Heart left ventricle (tissue), 16 donors: ENCODE data around the gene ZNF648. TPM values are rescaled to one million over a fixed set of nuclear protein-coding genes. Genes with fewer than 3 reads are reported as not detected.
A peak's percentile ranks its signal among the peaks of the same experiment; 100 is the strongest.

Source experiments
- ATAC-seq, 4 donors: fragments of 200-7000 bp; cut with Tn5 transposase; one replicate each; pipeline ENCODE4 v1.9.1; 2020 to 2022; ENCODE audit warnings: moderate library complexity in 4 of 4, mild to moderate bottlenecking in 3 of 4, moderate number of reproducible peaks in 1 of 4
- DNase-seq, 5 donors: peaks; one replicate each; pipeline ENCODE4 v3.0.0-alpha.2; 2020
- H3K27ac ChIP-seq, 12 donors: fragments of 200-600 bp; sonication (generic) in 4 of 12; one replicate each; pipeline versions ENCODE4 v1.5.0 to v1.8.0; 2016 to 2022; ENCODE audit warnings: mild to moderate bottlenecking in 2 of 12
- H3K27me3 ChIP-seq, 9 donors: fragments of 200-600 bp; sonication (generic) in 2 of 9; one replicate each; pipeline versions ENCODE4 v1.5.1 to v1.8.0; 2016 to 2022; ENCODE audit warnings: mild to moderate bottlenecking in 3 of 9
- H3K36me3 ChIP-seq, 9 donors: fragments of 200-600 bp; sonication (generic) in 2 of 9; one replicate each; pipeline versions ENCODE4 v1.5.0 to v1.8.0; 2018 to 2022; ENCODE audit warnings: mild to moderate bottlenecking in 2 of 9
- H3K4me1 ChIP-seq, 12 donors: fragments of 200-600 bp; sonication (generic) in 4 of 12; one replicate each; pipeline versions ENCODE4 v1.5.0 to v1.8.0; 2016 to 2022; ENCODE audit warnings: mild to moderate bottlenecking in 3 of 12
- H3K4me3 ChIP-seq, 12 donors: fragments of 200-600 bp; sonication (generic) in 4 of 12; one replicate each; pipeline versions ENCODE4 v1.5.0 to v1.8.0; 2017 to 2022; ENCODE audit warnings: mild to moderate bottlenecking in 9 of 12, moderate library complexity in 4 of 12
- H3K9me3 ChIP-seq, 12 donors: fragments of 200-600 bp; sonication (generic) in 4 of 12; one replicate each; pipeline versions ENCODE4 v1.5.0 to v1.8.0; 2016 to 2022; ENCODE audit warnings: mild to moderate bottlenecking in 1 of 12
- POLR2A ChIP-seq, 2 donors: fragments of 450-650 bp; IDR thresholded peaks; one replicate each; pipeline ENCODE4 v1.6.1; 2017; ENCODE audit warnings: antibody characterized with exemption in 2 of 2, mild to moderate bottlenecking in 2 of 2, moderate library complexity in 2 of 2
- WGBS, 4 donors: extraction: QIAGEN DNeasy Blood & Tissue Kit in 2 of 4; methylation state at CpG; one replicate each; pipeline versions ENCODE4 v1.1.5 to v1.1.7; 2013 to 2018; 5-methylcytosine and 5-hydroxymethylcytosine counted together
- intact Hi-C, 10 donors: fragments of 100-400 bp; cut with DNase I; formaldehyde crosslinking; loops; one replicate each; pipeline versions ENCODE4 v1.11.1 to v1.14.2; 2022
- polyA plus RNA-seq, 2 donors: library from polyadenylated mRNA; stranded (reverse); fragments of 200-250 nt; gene quantifications; one replicate each; pipeline ENCODE4 v1.2.3, GENCODE V29; 2013
- total RNA-seq, 9 donors: library from RNA; depleted of rRNA in 2 of 9; stranded (reverse); fragments of >200 nt in 2 of 9; fragmentation: NEBNext Ultra II Directional in 3 of 9; extraction: Animal tissue kit (Norgen Biotek cat#: 25700) in 3 of 9; gene quantifications; one replicate each; pipeline versions ENCODE4 v1.1.0 to v1.2.4, GENCODE V29; 2016 to 2023
- TF ChIP-seq, protein P1 (sequence below), 12 donors: fragments of 200-600 bp; sonication (generic) in 4 of 12; IDR thresholded peaks; one replicate each; pipeline versions ENCODE4 v1.5.0 to v1.8.0; 2018 to 2022; ENCODE audit warnings: antibody characterized with exemption in 12 of 12, mild to moderate bottlenecking in 5 of 12
- donor health status: ischemic (EF 13 %, LVEDD 7.1; RV severe dilation, severe dysfunction).
- donor health status: healthy with polysubstance abuse.
- donor health status: DM: no; HTN: yes; CAD: no.
- donor health status: DM: no; HTN: no; CAD: no.
- donor health status: ischemic (EF 25% LVEDD 6.9; RV normal size, moderate dysfunction).
- donor health status: ischemic (EF 25% LVEDD 5.7; RV mildly dilated, moderate dysfunction).
- donor health status: healthy.
- donor health status: DM: yes; HTN: yes; CAD: no.
- donor health status: ischemic (EF 35%, LVEDD 5.7; RV mildly dilated, moderate dysfunction).
- donor health status: nonischemic (EF 11% LVEDD 7.7; RV severe dilation, severe dysfunction).
- donor health status: DM: yes; HTN: yes; CAD: no.
- donor health status: PGD.
- donor health status: ischemic (EF 29% LVEDD 5.4; RV normal size, mild dysfunction).
- donor health status: nonischemic (EF 23%, LVEDD 6.1; RV moderate dilation, normal function).

The ZNF648 gene
- total and polyA plus RNA-seq, 11 donors: not detected

DNA sequence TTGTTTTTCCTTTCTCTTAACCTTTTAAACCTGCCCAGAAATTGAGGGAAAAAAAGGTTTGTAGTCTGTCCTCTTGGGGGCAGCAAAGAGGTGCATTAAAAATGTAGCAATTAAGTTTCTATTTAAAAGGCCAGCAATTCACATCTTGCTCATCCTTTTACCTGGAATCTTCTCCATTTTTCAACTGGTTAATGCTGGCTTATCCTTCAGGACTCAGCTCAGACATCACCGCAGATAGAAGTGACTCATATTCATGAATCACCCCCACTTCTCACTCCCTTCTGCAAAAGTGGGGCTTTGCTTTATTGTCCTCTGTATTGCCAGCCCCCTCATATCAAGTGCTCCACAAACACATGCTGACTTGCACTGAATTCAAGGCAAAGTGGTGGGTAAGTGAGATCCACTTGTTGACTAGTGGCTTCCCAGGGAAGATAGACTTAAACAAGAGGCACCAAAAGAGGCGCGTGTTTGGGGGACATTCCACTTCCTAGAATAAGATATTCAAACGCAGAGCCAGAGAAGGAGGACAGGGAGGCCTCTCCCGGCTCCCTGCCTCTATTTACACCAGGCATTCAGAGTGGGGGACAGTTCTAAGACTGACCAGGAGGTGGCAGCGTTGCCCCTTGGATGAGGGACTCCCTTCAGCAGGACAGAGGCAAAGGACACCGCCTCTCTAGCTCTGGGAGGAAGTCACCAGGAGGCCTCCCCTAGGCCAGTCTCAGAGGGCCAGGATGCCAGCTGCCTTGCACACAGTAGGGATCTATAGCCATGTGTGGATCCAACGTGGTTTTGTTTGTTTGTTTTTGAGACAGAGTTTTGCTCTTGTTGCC lies 23.2 kb upstream of the ZNF648 start:
- TF ChIP-seq POLR2A (IDR thresholded peaks at IDR 0.05): no peak
- TF ChIP-seq, protein P1, sequence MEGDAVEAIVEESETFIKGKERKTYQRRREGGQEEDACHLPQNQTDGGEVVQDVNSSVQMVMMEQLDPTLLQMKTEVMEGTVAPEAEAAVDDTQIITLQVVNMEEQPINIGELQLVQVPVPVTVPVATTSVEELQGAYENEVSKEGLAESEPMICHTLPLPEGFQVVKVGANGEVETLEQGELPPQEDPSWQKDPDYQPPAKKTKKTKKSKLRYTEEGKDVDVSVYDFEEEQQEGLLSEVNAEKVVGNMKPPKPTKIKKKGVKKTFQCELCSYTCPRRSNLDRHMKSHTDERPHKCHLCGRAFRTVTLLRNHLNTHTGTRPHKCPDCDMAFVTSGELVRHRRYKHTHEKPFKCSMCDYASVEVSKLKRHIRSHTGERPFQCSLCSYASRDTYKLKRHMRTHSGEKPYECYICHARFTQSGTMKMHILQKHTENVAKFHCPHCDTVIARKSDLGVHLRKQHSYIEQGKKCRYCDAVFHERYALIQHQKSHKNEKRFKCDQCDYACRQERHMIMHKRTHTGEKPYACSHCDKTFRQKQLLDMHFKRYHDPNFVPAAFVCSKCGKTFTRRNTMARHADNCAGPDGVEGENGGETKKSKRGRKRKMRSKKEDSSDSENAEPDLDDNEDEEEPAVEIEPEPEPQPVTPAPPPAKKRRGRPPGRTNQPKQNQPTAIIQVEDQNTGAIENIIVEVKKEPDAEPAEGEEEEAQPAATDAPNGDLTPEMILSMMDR (IDR thresholded peaks at IDR 0.05): peak; percentile 77 to 89 (median 81)
- 7 to 13% (median 11%) methylated on average over 8 of the region's 8 CpGs for WGBS, 4 donors
- intact Hi-C loops: loop anchor here (1.0 to 10.0 kb wide), 16 partner anchors 53 to 703 kb away; partner anchors contain the start of genes NPL (in 4 of the 10), RGS16 (in 1 of the 10) and RNASEL (in 1 of the 10)
- Histone ChIP-seq H3K4me3 (no peak overlapping the region), H3K27me3 (no peaks in the 10 kb centered on the region), H3K4me1 (peaks cover 0 to 14% (median 1%) of the 10 kb centered on the region in 12 donors), H3K9me3 (no peaks in the 10 kb centered on the region), H3K27ac (no peak overlapping the region), H3K36me3 (no peaks in the 10 kb centered on the region)
- DNase-seq: peak; percentile 81 to 87 (median 82)
- peak; percentile 83 to 97 (median 94) for ATAC-seq

GRCh38 chr1:182083851-182084486 lies 22.5 kb upstream of the ZNF648 start:
- no peak overlapping the region for H3K4me3 ChIP-seq
- intact Hi-C loops: loop anchor here (1.0 to 10.0 kb wide), 12 partner anchors 59 to 703 kb away; partner anchors contain the start of genes NPL (in 4 of the 10), RGS16 (in 1 of the 10) and RNASEL (in 1 of the 10)
- 78 to 85% (median 81%) methylated on average over 3 of the region's 3 CpGs for WGBS, 4 donors
- H3K27ac ChIP-seq: no peak overlapping the region
- DNase-seq (no peak), ATAC-seq (no peak)
- no peaks in the 10 kb centered on the region for H3K36me3 ChIP-seq
- TF ChIP-seq, protein P1 (IDR thresholded peaks at IDR 0.05): no peak
- no peak for TF ChIP-seq POLR2A (IDR thresholded peaks at IDR 0.05)
- no peaks in the 10 kb centered on the region for H3K9me3 ChIP-seq
- no peaks in the 10 kb centered on the region for H3K27me3 ChIP-seq
- peaks cover 0 to 14% (median 1%) of the 10 kb centered on the region in 12 donors for H3K4me1 ChIP-seq

DNA sequence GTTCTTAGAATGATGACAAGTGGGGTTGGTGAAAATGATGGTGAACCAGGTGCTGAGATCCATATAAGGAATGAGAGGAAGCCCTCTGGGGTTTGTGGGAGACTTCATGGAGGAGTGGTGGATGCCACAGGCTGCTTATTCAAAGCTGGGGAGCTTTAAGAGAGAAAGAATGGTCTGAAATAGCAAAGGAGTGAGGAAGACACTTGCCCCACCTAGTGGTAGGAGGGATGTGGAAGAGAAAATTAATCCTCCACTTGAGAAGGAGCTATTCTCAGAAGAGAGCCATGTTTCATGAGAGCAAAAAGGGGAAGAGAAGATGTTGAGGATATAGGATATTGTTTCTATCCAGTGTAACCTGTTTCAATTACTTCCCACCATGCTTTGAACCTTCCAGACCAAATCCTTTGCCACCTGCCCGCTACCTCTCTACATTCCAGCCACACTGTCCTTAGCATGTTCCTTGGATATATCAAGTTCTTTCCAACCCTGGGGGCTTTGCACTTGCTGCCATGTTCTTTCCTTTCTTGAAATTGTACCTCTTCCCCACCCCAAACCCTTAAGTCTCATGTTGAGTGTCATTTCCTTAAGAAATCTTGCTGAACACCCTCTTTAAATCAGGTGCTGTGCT lies 19.6 kb upstream of the ZNF648 start:
- ATAC-seq: no peak
- no peak for TF ChIP-seq POLR2A (IDR thresholded peaks at IDR 0.05)
- TF ChIP-seq, protein P1 (IDR thresholded peaks at IDR 0.05): peak; percentile 37 to 67 (median 53)

More for the DNA sequence above, 19.6 kb upstream of the ZNF648 start:
- Histone ChIP-seq H3K4me3 (no peak overlapping the region), H3K4me1 (peaks cover 0 to 14% (median 1%) of the 10 kb centered on the region in 12 donors), H3K27ac (no peak overlapping the region), H3K9me3 (peaks cover 0 to 4% (median 0%) of the 10 kb centered on the region in 12 donors), H3K27me3 (no peaks in the 10 kb centered on the region), H3K36me3 (no peaks in the 10 kb centered on the region)
- 89 to 96% (median 94%) methylated on average over 1 of the region's 1 CpG for WGBS, 4 donors
- intact Hi-C loops: loop anchor here (2.0 to 10.0 kb wide), 9 partner anchors 504 to 706 kb away; partner anchors contain the start of genes NPL (in 4 of the 10), RGS16 (in 1 of the 10) and RNASEL (in 1 of the 10)
- no peak for DNase-seq
